ENCODE results near the gene PRKCA. TPM values are rescaled to one million over a fixed set of nuclear protein-coding genes. Genes with fewer than 3 reads are reported as not detected.

Gene PRKCA
- total and polyA plus RNA-seq, 9 of the 15 experiments (the other 6 are each of a cell fraction or from before 2014, with no cell fraction given): 3.2 to 33.0 (median 17.8) TPM

DNA sequence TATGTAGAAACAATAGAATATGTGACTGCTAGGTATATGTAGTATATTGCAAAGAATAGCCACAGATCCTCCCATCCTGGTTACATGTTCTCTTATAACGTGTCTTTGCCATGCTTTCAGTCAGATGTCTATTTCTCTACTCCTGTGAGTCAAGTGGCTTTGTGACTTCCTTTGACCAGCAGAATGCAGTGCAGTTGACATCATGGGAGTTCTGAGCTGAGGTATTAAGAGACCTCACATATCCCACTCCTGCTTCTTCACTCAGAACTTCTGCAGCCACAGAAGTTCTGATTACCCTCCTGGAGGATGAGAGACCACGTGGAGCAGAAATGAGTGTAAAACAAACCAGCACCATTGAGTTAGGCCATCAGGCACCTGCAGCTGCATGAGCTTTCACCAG, 222.5 kb downstream of the PRKCA start:
- TF ChIP-seq, protein P1, sequence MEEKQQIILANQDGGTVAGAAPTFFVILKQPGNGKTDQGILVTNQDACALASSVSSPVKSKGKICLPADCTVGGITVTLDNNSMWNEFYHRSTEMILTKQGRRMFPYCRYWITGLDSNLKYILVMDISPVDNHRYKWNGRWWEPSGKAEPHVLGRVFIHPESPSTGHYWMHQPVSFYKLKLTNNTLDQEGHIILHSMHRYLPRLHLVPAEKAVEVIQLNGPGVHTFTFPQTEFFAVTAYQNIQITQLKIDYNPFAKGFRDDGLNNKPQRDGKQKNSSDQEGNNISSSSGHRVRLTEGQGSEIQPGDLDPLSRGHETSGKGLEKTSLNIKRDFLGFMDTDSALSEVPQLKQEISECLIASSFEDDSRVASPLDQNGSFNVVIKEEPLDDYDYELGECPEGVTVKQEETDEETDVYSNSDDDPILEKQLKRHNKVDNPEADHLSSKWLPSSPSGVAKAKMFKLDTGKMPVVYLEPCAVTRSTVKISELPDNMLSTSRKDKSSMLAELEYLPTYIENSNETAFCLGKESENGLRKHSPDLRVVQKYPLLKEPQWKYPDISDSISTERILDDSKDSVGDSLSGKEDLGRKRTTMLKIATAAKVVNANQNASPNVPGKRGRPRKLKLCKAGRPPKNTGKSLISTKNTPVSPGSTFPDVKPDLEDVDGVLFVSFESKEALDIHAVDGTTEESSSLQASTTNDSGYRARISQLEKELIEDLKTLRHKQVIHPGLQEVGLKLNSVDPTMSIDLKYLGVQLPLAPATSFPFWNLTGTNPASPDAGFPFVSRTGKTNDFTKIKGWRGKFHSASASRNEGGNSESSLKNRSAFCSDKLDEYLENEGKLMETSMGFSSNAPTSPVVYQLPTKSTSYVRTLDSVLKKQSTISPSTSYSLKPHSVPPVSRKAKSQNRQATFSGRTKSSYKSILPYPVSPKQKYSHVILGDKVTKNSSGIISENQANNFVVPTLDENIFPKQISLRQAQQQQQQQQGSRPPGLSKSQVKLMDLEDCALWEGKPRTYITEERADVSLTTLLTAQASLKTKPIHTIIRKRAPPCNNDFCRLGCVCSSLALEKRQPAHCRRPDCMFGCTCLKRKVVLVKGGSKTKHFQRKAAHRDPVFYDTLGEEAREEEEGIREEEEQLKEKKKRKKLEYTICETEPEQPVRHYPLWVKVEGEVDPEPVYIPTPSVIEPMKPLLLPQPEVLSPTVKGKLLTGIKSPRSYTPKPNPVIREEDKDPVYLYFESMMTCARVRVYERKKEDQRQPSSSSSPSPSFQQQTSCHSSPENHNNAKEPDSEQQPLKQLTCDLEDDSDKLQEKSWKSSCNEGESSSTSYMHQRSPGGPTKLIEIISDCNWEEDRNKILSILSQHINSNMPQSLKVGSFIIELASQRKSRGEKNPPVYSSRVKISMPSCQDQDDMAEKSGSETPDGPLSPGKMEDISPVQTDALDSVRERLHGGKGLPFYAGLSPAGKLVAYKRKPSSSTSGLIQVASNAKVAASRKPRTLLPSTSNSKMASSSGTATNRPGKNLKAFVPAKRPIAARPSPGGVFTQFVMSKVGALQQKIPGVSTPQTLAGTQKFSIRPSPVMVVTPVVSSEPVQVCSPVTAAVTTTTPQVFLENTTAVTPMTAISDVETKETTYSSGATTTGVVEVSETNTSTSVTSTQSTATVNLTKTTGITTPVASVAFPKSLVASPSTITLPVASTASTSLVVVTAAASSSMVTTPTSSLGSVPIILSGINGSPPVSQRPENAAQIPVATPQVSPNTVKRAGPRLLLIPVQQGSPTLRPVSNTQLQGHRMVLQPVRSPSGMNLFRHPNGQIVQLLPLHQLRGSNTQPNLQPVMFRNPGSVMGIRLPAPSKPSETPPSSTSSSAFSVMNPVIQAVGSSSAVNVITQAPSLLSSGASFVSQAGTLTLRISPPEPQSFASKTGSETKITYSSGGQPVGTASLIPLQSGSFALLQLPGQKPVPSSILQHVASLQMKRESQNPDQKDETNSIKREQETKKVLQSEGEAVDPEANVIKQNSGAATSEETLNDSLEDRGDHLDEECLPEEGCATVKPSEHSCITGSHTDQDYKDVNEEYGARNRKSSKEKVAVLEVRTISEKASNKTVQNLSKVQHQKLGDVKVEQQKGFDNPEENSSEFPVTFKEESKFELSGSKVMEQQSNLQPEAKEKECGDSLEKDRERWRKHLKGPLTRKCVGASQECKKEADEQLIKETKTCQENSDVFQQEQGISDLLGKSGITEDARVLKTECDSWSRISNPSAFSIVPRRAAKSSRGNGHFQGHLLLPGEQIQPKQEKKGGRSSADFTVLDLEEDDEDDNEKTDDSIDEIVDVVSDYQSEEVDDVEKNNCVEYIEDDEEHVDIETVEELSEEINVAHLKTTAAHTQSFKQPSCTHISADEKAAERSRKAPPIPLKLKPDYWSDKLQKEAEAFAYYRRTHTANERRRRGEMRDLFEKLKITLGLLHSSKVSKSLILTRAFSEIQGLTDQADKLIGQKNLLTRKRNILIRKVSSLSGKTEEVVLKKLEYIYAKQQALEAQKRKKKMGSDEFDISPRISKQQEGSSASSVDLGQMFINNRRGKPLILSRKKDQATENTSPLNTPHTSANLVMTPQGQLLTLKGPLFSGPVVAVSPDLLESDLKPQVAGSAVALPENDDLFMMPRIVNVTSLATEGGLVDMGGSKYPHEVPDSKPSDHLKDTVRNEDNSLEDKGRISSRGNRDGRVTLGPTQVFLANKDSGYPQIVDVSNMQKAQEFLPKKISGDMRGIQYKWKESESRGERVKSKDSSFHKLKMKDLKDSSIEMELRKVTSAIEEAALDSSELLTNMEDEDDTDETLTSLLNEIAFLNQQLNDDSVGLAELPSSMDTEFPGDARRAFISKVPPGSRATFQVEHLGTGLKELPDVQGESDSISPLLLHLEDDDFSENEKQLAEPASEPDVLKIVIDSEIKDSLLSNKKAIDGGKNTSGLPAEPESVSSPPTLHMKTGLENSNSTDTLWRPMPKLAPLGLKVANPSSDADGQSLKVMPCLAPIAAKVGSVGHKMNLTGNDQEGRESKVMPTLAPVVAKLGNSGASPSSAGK (IDR thresholded peaks at IDR 0.05): no peak
- TF ChIP-seq GABPB1 (CRISPR knock-in tag; IDR thresholded peaks at IDR 0.05): no peak
- TF ChIP-seq, protein P2, sequence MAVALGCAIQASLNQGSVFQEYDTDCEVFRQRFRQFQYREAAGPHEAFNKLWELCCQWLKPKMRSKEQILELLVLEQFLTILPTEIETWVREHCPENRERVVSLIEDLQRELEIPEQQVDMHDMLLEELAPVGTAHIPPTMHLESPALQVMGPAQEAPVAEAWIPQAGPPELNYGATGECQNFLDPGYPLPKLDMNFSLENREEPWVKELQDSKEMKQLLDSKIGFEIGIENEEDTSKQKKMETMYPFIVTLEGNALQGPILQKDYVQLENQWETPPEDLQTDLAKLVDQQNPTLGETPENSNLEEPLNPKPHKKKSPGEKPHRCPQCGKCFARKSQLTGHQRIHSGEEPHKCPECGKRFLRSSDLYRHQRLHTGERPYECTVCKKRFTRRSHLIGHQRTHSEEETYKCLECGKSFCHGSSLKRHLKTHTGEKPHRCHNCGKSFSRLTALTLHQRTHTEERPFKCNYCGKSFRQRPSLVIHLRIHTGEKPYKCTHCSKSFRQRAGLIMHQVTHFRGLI (CRISPR knock-in tag; IDR thresholded peaks at IDR 0.05): no peak
- TF ChIP-seq POLR3G (IDR thresholded peaks at IDR 0.05; ENCODE audit: extremely low read depth, insufficient read length, insufficient replicate concordance): no peak
- no peak for TF ChIP-seq HSF4 (CRISPR knock-in tag; IDR thresholded peaks at IDR 0.05; ENCODE audit: borderline replicate concordance)
- TF ChIP-seq SMARCE1 (IDR thresholded peaks at IDR 0.05): no peak
- no peak for TF ChIP-seq TSC22D4 (tag; IDR thresholded peaks at IDR 0.05)
- Histone ChIP-seq H3K9ac (ENCODE audit: insufficient read depth in 1 of 2, low read depth in 2 of 2, low read length in 2 of 2) (no peak overlapping the region), H3K27ac (ENCODE audit: extremely low read depth, low read depth, low read length) (no peak overlapping the region), H3K79me2 (ENCODE audit: control insufficient read depth, insufficient read depth, low read length) (0 out of 3 replicates have a peak, but pooled peaks cover 4% of the 10 kb centered on the region), H3K9me1 (ENCODE audit: control insufficient read depth, insufficient read depth, low read length) (no peaks in the 10 kb centered on the region), H3K4me2 (ENCODE audit: insufficient read depth, low read length) (no peak overlapping the region), H2AFZ (ENCODE audit: low read depth, low read length) (no peak overlapping the region), H3K9me3 (replicated peaks; ENCODE audit: control insufficient read depth, insufficient read depth, low read depth, low read length) (no peaks in the 10 kb centered on the region), H3K4me3 (no peak overlapping the region), H3K27me3 (ENCODE audit: control insufficient read depth in 2 of 2, insufficient read depth in 2 of 2, low read length in 2 of 2) (no peaks in the 10 kb centered on the region), H4K20me1 (replicated peaks; ENCODE audit: control insufficient read depth, insufficient read depth, low read length) (no peaks in the 10 kb centered on the region), H3K36me3 (ENCODE audit: control insufficient read depth, insufficient read depth, low read length) (no peaks in the 10 kb centered on the region; the same call in 2 of the 3 replicates), H3K4me1 (replicated peaks in 1 of 2; ENCODE audit: control insufficient read depth in 2 of 2, insufficient read depth in 2 of 2, low read length in 2 of 2) (no peaks in the 10 kb centered on the region)
- FAIRE-seq: no peak
- ATAC-seq: no peak
- CTCF ChIA-PET (ENCODE audit: low intra/inter-chr PET ratio): no interaction called here
- BruUV-seq (replicated peaks): no TSS peak
- in situ Hi-C loops (cut with MboI): no loop called here
- WGBS (ENCODE audit: insufficient coverage, low coverage, missing lambda C conversion rate): 62% methylated on average over 2 of the region's 2 CpGs
- intact Hi-C loops (cut with micrococcal nuclease): no loop called here
- POLR2A ChIA-PET: interaction anchor here (1.0 kb wide), 1 partner anchor 35 kb away, joined by 3 read pairs; no protein-coding TSS in a partner anchor
- no peak for DNase-seq (ENCODE audit: extremely low read depth in 1 of 4, low spot score in 3 of 4)

All from K562 (cell line).